K562 (cell line): ENCODE results near the gene DDAH1. TPM values are rescaled to one million over a fixed set of nuclear protein-coding genes. Genes with fewer than 3 reads are reported as not detected.

ENCODE experiments used
- ATAC-seq: fragments of 200-7000 bp; cut with Tn5 transposase; 3 replicates; pipeline ENCODE4 v1.9.1; 2020; ENCODE audit warnings: moderate library complexity
- BruUV-seq: library from RNA; stranded (reverse); fragments of 400-500 nt; replicated peaks from 2 replicates; lab custom pipeline; 2021; lab: Mats Ljungman, UMichigan
- CTCF ChIA-PET: fragments of 300-600 bp; formaldehyde crosslinking; extraction: SDS; loops from one replicate; lab custom pipeline; 2021; ENCODE audit warnings: low intra/inter-chr PET ratio; lab: Yijun Ruan, JAX
- POLR2A ChIA-PET: fragments of 300-600, 350-650 bp; sonication (Branson Sonifier 250); formaldehyde crosslinking; extraction: SDS; loops from one replicate; lab custom pipeline; 2021; ENCODE audit warnings: antibody characterized with exemption, inconsistent platforms; lab: Yijun Ruan, JAX
- DNase-seq, 4 experiments: peaks; one replicate each; pipeline versions ENCODE4 v3.0.0 to v3.0.0-alpha.2; 2011 to 2018; ENCODE audit warnings: low spot score in 3 of 4, mixed read lengths in 3 of 4; ENCODE audit errors: extremely low read depth in 1 of 4
- FAIRE-seq: peaks from 2 replicates; lab custom pipeline; 2011; peaks lifted over from hg19 to GRCh38; lab: Jason Lieb, UNC
- H2AFZ ChIP-seq: 2 replicates; pipeline ENCODE4 v1.6.0; 2011; ENCODE audit warnings: low read depth, low read length, control low read depth, inconsistent platforms
- H3K27ac ChIP-seq: fragments of 200-600 bp; 3 replicates; pipeline ENCODE4 v1.8.0; 2011; ENCODE audit warnings: low read depth, mild to moderate bottlenecking, control low read depth, inconsistent platforms, low read length, moderate library complexity, mixed read lengths; ENCODE audit errors: extremely low read depth
- H3K27me3 ChIP-seq, 2 experiments: fragments of 300-600 bp in 1 of 2; 2 replicates in 1 of 2; 3 replicates in 1 of 2; pipeline versions ENCODE4 v1.6.0 to v1.8.0; 2011; ENCODE audit warnings: inconsistent platforms in 2 of 2, low read length in 2 of 2, mild to moderate bottlenecking in 1 of 2, mixed read lengths in 1 of 2, moderate library complexity in 1 of 2; ENCODE audit not compliant: control insufficient read depth in 2 of 2, insufficient read depth in 2 of 2
- H3K36me3 ChIP-seq: fragments of 300-600 bp; 3 replicates; pipeline ENCODE4 v1.8.0; 2011; ENCODE audit warnings: mild to moderate bottlenecking, low read length, inconsistent platforms; ENCODE audit not compliant: control insufficient read depth, insufficient read depth
- H3K4me1 ChIP-seq, 2 experiments: fragments of 200-600 bp in 1 of 2; replicated peaks in 1 of 2; 2 replicates in 1 of 2; 3 replicates in 1 of 2; pipeline versions ENCODE4 v1.5.1 to v1.8.0; 2011; ENCODE audit warnings: inconsistent platforms in 2 of 2, low read length in 2 of 2, mild to moderate bottlenecking in 1 of 2, mixed read lengths in 1 of 2, moderate library complexity in 1 of 2; ENCODE audit not compliant: control insufficient read depth in 2 of 2, insufficient read depth in 2 of 2
- H3K4me2 ChIP-seq: 2 replicates; pipeline ENCODE4 v1.6.1; 2011; ENCODE audit warnings: low read length, control low read depth, inconsistent platforms, mixed read lengths; ENCODE audit not compliant: insufficient read depth
- H3K4me3 ChIP-seq: fragments of 200-600 bp; sonication (generic), shearing (Covaris generic); 2 replicates; pipeline ENCODE4 v1.5.1; 2016; ENCODE audit warnings: control low read depth, inconsistent platforms
- H3K79me2 ChIP-seq: fragments of 200-600 bp; 3 replicates; pipeline ENCODE4 v1.8.0; 2011; ENCODE audit warnings: low read length, inconsistent platforms; ENCODE audit not compliant: control insufficient read depth, insufficient read depth
- H3K9ac ChIP-seq, 2 experiments: 2 replicates each; pipeline versions ENCODE4 v1.6.0 to v1.6.1; 2011; ENCODE audit warnings: low read depth in 2 of 2, low read length in 2 of 2, control low read depth in 1 of 2, inconsistent platforms in 1 of 2, mild to moderate bottlenecking in 1 of 2, mixed read lengths in 1 of 2; ENCODE audit not compliant: insufficient read depth in 1 of 2
- H3K9me1 ChIP-seq: one replicate; pipeline ENCODE4 v1.6.0; 2011; ENCODE audit warnings: inconsistent platforms, mild to moderate bottlenecking, low read length, moderate library complexity; ENCODE audit not compliant: control insufficient read depth, insufficient read depth
- H3K9me3 ChIP-seq: replicated peaks from 2 replicates; pipeline ENCODE4 v1.5.1; 2011; ENCODE audit warnings: low read depth, low read length, inconsistent platforms; ENCODE audit not compliant: control insufficient read depth, insufficient read depth
- H4K20me1 ChIP-seq: replicated peaks from 2 replicates; pipeline ENCODE4 v1.6.1; 2011; ENCODE audit warnings: low read length, inconsistent platforms, mixed read lengths; ENCODE audit not compliant: control insufficient read depth, insufficient read depth
- CBFA2T3 ChIP-seq: fragments of 450-650 bp; IDR thresholded peaks from 2 replicates; pipeline ENCODE4 v1.6.1; 2017
- DACH1 ChIP-seq: fragments of 450-650 bp; IDR thresholded peaks from 2 replicates; pipeline ENCODE4 v1.6.1; 2018; ENCODE audit not compliant: partially characterized antibody
- HMG20B ChIP-seq: fragments of 250-450 bp; sonication (Bioruptor Pico); IDR thresholded peaks from 2 replicates; pipeline ENCODE4 v1.5.0; 2021; ENCODE audit warnings: mild to moderate bottlenecking
- LEF1 ChIP-seq: fragments of 450-650 bp; IDR thresholded peaks from 2 replicates; pipeline ENCODE4 v1.6.1; 2016; ENCODE audit warnings: mild to moderate bottlenecking
- MYC ChIP-seq, 2 experiments: fragments of 250-450 bp in 1 of 2; sonication (Bioruptor Pico) in 1 of 2; IDR thresholded peaks; 2 replicates each; pipeline versions ENCODE4 v1.5.1 to v1.6.1; 2012 to 2021; ENCODE audit warnings: low read depth in 2 of 2, borderline replicate concordance in 1 of 2, improper control_type of control experiment in 1 of 2, low read length in 1 of 2, mild to moderate bottlenecking in 1 of 2, moderate library complexity in 1 of 2
- RBM14 ChIP-seq: fragments of 200-400 bp; formaldehyde crosslinking; IDR thresholded peaks from 2 replicates; pipeline ENCODE4 v1.6.1; 2018; ENCODE audit warnings: low read depth, mild to moderate bottlenecking, low read length, moderate library complexity, borderline replicate concordance; ENCODE audit not compliant: insufficient read depth
- RBM22 ChIP-seq: fragments of 200-400 bp; formaldehyde crosslinking; IDR thresholded peaks from 2 replicates; pipeline ENCODE4 v1.6.1; 2018; ENCODE audit warnings: low read length, low read depth; ENCODE audit not compliant: poor library complexity, severe bottlenecking
- SIRT6 ChIP-seq: IDR thresholded peaks from one replicate; pipeline ENCODE4 v1.6.1; 2012; ENCODE audit warnings: low read depth, mild to moderate bottlenecking, control low read depth, inconsistent platforms, low read length, moderate library complexity
- ZC3H11A ChIP-seq: IDR thresholded peaks from 2 replicates; pipeline ENCODE4 v1.6.1; 2012; ENCODE audit warnings: low read depth, low read length, improper control_type of control experiment
- ZNF134 ChIP-seq: fragments of 250-450 bp; sonication (Bioruptor Pico); conservative IDR thresholded peaks from 2 replicates; pipeline ENCODE4 v1.4.0; 2020
- WGBS: fragments of 100-300 bp; shearing (Covaris generic); methylation state at CpG from one replicate; pipeline ENCODE4 v1.1.6; 2016; ENCODE audit warnings: low coverage, mixed read lengths; ENCODE audit not compliant: insufficient coverage; ENCODE audit errors: missing lambda C conversion rate; 5-methylcytosine and 5-hydroxymethylcytosine counted together
- in situ Hi-C: fragments of 300-500 bp; cut with MboI; formaldehyde crosslinking; loops from 4 replicates; pipeline ENCODE4 v1.15.0; 2018; ENCODE audit warnings: inconsistent platforms, mixed read lengths
- intact Hi-C: fragments of 100-400 bp; cut with micrococcal nuclease; formaldehyde crosslinking; loops from 2 replicates; pipeline ENCODE4 v1.14.2; 2022
- polyA plus RNA-seq, 8 experiments: library from polyadenylated mRNA; depleted of rRNA in 4 of 8; stranded (reverse) in 5 of 8; unstranded in 3 of 8; fragments of >200 nt; fragmentation: Nextera tagmentation in 2 of 8; fragmentation: Illumina TruSeq in 1 of 8; extraction: Ambion mirVana in 2 of 8; extraction: Trizol in 1 of 8; gene quantifications; 2 replicates each; pipeline versions ENCODE4 v1.2.1 to v1.2.3, GENCODE V29; 2011 to 2014; ENCODE audit warnings: inconsistent platforms in 1 of 8, missing spikeins in 1 of 8
- total RNA-seq, 7 experiments: library from RNA; depleted of rRNA in 6 of 7; stranded (reverse); fragments of >200 nt in 6 of 7; fragmentation: Illumina TruSeq in 2 of 7; extraction: Trizol in 2 of 7; gene quantifications; 2 replicates each; pipeline versions ENCODE4 v1.2.1 to v1.2.3, GENCODE V29; 2011 to 2021; ENCODE audit warnings: low replicate concordance in 1 of 7
- TF ChIP-seq, protein P1 (sequence below): fragments of 250-450 bp; sonication (Bioruptor Pico); IDR thresholded peaks from 2 replicates; pipeline ENCODE4 v1.8.0; 2021; ENCODE audit warnings: mild to moderate bottlenecking, moderate library complexity
- TF ChIP-seq, protein P2 (sequence below): fragments of 450-650 bp; IDR thresholded peaks from 2 replicates; pipeline ENCODE4 v1.6.1; 2014; ENCODE audit warnings: low read depth, mild to moderate bottlenecking, moderate library complexity, borderline replicate concordance
- TF ChIP-seq, protein P3 (sequence below): sonication (generic); formaldehyde crosslinking; IDR thresholded peaks from 2 replicates; pipeline ENCODE4 v1.9.0; 2022; ENCODE audit warnings: mild to moderate bottlenecking, missing genetic modification reagents
- TF ChIP-seq, protein P4 (sequence below): fragments of 450-650 bp; IDR thresholded peaks from 2 replicates; pipeline ENCODE4 v1.6.1; 2018; ENCODE audit not compliant: partially characterized antibody

Gene DDAH1
- total and polyA plus RNA-seq, 9 of the 15 experiments (the other 6 are each of a cell fraction or from before 2014, with no cell fraction given), result 0.04 to 0.24 (median 0.10) TPM

DNA sequence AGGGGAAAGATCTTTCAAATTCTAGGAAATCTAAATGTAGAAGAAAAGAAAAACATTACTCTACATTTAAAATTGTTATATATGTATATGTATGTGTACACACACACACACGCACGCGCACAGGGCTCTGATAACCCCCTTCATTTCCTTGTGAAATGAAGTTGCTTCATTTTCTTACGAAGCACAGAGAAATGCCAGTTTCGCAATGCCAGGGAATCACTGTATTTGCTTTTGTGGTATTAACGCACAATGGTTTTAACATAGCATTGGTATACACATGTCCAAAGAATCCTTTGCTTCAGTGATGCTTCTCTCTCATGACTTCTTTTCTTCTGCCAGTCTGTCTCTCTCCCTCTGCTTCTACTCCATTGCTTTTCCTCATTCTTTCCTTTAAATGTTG lies 8.4 kb upstream of the DDAH1 start:
- no TSS peak for BruUV-seq
- in situ Hi-C loops, result no loop called here
- WGBS, result under 1% methylated on average over 6 of the region's 6 CpGs
- intact Hi-C loops, result no loop called here
- H2AFZ ChIP-seq, result no peak overlapping the region
- H3K4me2 ChIP-seq, result no peak overlapping the region
- no peak overlapping the region for H3K9ac ChIP-seq
- ChIA-PET CTCF (no interaction called here), POLR2A (no interaction called here)
- H3K79me2 ChIP-seq, result no peaks in the 10 kb centered on the region
- H4K20me1 ChIP-seq, result no peaks in the 10 kb centered on the region
- ATAC-seq (no peak), FAIRE-seq (no peak), DNase-seq (no peak)
- H3K27ac ChIP-seq, result no peak overlapping the region
- H3K4me3 ChIP-seq, result no peak overlapping the region
- no peaks in the 10 kb centered on the region for H3K9me1 ChIP-seq
- no peaks in the 10 kb centered on the region for H3K4me1 ChIP-seq
- H3K9me3 ChIP-seq, result no peaks in the 10 kb centered on the region
- no peaks in the 10 kb centered on the region for H3K36me3 ChIP-seq
- no peaks in the 10 kb centered on the region for H3K27me3 ChIP-seq
- no peak for TF ChIP-seq SIRT6
- TF ChIP-seq ZNF134 (CRISPR knock-in tag), result no peak
- TF ChIP-seq, protein P1, sequence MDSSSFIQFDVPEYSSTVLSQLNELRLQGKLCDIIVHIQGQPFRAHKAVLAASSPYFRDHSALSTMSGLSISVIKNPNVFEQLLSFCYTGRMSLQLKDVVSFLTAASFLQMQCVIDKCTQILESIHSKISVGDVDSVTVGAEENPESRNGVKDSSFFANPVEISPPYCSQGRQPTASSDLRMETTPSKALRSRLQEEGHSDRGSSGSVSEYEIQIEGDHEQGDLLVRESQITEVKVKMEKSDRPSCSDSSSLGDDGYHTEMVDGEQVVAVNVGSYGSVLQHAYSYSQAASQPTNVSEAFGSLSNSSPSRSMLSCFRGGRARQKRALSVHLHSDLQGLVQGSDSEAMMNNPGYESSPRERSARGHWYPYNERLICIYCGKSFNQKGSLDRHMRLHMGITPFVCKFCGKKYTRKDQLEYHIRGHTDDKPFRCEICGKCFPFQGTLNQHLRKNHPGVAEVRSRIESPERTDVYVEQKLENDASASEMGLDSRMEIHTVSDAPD (CRISPR knock-in tag), result no peak
- no peak for TF ChIP-seq DACH1
- TF ChIP-seq LEF1, result no peak
- no peak for TF ChIP-seq HMG20B (CRISPR knock-in tag)
- no peak for TF ChIP-seq ZC3H11A
- TF ChIP-seq, protein P2, sequence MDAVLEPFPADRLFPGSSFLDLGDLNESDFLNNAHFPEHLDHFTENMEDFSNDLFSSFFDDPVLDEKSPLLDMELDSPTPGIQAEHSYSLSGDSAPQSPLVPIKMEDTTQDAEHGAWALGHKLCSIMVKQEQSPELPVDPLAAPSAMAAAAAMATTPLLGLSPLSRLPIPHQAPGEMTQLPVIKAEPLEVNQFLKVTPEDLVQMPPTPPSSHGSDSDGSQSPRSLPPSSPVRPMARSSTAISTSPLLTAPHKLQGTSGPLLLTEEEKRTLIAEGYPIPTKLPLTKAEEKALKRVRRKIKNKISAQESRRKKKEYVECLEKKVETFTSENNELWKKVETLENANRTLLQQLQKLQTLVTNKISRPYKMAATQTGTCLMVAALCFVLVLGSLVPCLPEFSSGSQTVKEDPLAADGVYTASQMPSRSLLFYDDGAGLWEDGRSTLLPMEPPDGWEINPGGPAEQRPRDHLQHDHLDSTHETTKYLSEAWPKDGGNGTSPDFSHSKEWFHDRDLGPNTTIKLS, result no peak
- no peak for TF ChIP-seq RBM14
- TF ChIP-seq, protein P3, sequence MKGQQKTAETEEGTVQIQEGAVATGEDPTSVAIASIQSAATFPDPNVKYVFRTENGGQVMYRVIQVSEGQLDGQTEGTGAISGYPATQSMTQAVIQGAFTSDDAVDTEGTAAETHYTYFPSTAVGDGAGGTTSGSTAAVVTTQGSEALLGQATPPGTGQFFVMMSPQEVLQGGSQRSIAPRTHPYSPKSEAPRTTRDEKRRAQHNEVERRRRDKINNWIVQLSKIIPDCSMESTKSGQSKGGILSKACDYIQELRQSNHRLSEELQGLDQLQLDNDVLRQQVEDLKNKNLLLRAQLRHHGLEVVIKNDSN, result no peak
- no peak for TF ChIP-seq RBM22
- TF ChIP-seq CBFA2T3, result no peak
- no peak for TF ChIP-seq MYC (IDR thresholded peaks at IDR 0.05; ENCODE audit: low read depth, low read length)
- no peak for TF ChIP-seq MYC (CRISPR knock-in tag; IDR thresholded peaks at IDR 0.05; ENCODE audit: borderline replicate concordance, low read depth)
- TF ChIP-seq, protein P4, sequence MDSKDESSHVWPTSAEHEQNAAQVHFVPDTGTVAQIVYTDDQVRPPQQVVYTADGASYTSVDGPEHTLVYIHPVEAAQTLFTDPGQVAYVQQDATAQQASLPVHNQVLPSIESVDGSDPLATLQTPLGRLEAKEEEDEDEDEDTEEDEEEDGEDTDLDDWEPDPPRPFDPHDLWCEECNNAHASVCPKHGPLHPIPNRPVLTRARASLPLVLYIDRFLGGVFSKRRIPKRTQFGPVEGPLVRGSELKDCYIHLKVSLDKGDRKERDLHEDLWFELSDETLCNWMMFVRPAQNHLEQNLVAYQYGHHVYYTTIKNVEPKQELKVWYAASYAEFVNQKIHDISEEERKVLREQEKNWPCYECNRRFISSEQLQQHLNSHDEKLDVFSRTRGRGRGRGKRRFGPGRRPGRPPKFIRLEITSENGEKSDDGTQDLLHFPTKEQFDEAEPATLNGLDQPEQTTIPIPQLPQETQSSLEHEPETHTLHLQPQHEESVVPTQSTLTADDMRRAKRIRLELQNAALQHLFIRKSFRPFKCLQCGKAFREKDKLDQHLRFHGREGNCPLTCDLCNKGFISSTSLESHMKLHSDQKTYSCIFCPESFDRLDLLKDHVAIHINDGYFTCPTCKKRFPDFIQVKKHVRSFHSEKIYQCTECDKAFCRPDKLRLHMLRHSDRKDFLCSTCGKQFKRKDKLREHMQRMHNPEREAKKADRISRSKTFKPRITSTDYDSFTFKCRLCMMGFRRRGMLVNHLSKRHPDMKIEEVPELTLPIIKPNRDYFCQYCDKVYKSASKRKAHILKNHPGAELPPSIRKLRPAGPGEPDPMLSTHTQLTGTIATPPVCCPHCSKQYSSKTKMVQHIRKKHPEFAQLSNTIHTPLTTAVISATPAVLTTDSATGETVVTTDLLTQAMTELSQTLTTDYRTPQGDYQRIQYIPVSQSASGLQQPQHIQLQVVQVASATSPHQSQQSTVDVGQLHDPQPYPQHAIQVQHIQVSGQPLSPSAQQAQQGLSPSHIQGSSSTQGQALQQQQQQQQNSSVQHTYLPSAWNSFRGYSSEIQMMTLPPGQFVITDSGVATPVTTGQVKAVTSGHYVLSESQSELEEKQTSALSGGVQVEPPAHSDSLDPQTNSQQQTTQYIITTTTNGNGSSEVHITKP, result no peak
